CD4-positive, alpha-beta T cell treated with Interleukin-4 for 4 hours (primary cell): ENCODE data around the gene SLX4IP.

ENCODE experiments used
- DNase-seq: peaks from one replicate; pipeline ENCODE4 v3.0.0-alpha.2; 2020

The SLX4IP gene

DNA sequence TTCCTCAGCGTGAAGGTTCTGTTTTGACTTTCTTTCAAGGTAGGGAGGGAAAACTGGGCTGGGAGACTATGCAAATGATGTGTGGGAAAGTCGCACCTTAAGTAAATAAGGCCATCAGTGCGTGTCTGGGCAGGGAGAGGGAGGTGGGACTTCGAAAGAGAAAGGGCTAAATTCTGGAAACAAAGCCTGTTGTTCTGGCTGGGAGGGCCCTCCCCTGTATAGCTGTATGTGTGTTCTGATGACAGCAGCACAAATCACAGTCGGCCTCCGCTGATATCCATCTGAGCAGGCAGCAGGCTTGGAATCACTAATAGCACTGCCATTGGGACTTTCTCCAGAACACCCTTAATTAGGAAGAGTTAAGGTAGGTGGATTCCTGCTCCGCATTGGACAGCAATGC, 219.5 kb downstream of the SLX4IP start:
- DNase-seq: no peak

DNA sequence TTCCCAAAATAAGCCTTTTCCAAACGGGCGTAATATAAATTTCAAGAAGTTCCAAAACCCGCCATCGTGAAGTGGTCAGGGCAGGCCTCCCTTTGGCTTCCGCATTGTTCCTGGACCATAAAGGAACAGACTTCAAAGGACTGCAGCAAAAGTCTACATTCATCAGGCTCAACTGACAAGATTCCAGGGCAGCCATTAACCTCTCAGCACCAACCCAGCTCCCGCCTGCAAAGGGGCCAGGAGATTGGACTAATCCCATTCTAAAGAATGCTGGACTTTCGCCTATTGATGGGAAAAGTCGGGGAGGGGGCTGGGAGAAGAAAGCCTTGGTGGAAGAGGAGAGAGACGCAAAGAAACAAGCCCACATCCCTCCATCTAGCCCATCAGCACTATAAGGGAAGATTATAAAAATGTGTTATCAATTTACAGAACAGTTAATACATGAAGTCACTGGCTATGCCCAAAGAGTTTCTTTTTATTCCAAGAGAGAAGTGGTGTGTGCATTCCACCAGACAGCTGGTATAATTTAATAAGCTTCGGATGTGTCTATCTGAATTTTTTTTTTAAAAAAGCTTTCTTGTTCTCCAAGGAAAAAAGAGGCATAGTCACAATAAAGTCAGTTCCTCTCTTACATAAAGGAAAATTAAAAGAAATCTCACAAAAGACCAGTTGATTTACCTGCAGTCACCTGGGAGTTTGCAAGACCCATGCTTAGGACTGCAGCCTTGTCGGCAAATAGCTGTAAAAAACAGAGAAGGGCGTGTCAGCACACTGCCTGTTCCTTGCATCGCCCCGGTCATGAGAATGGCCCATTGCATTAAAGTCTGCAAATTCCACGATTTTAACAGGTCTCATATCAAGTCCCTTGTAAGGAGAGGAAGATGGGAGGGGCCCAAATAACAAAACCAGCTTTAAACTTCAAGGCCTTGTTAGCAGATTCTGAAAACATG, 220.9 kb downstream of the SLX4IP start:
- DNase-seq: no peak

DNA sequence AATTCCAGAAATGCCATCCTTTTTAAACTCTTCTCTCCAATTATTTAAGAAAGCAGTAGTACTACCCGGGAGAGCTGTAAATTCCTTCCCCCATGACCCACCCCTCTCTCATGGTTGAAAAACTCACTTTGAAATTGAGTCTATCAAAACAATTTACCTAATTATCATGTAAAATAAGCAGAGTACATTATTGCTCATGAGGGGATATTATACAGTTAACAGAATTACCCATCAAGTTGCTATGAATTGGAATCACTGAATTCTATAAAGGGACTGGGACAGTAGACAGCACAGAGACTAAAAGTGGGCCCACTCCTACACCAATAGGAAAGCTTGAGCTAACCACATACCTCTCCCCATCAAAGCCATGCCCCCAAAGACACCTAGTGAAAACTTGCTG, 222.3 kb downstream of the SLX4IP start:
- DNase-seq: no peak

DNA sequence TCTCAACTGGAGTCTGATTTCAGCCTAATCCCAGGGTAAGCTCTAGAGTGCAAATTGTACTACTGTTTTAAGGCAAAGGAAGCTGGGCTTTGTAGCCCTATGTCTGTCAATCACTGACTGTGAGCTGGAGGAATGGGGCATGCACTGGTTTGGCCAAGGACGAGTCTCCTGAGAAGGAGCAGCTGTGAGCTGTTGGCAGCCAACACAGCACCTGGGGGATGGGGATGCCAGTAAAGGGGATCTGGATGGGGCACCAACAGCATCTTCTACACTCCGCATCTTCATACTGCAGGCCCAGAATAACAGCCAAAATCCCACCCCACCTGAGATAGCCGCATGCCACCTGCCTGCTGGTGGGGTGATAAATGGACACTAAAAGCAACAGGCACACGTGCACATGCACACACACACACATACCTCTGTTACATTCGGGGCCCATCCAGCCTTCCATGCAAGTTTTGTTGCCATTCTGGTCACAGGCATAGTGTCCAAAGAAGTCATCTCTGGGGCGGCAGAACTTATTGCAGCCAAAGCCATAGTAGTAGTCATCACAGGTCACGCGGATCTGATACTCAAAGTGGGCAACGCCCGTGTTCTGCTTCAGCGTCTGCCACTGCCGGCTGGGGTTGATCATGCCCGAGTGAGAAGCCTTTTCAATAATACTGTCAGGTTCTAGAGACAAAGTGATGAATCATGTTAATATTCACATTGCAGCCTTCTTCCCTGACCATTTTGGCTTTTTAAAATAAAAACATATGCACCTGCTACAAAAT, 223.1 kb downstream of the SLX4IP start:
- DNase-seq: no peak

DNA sequence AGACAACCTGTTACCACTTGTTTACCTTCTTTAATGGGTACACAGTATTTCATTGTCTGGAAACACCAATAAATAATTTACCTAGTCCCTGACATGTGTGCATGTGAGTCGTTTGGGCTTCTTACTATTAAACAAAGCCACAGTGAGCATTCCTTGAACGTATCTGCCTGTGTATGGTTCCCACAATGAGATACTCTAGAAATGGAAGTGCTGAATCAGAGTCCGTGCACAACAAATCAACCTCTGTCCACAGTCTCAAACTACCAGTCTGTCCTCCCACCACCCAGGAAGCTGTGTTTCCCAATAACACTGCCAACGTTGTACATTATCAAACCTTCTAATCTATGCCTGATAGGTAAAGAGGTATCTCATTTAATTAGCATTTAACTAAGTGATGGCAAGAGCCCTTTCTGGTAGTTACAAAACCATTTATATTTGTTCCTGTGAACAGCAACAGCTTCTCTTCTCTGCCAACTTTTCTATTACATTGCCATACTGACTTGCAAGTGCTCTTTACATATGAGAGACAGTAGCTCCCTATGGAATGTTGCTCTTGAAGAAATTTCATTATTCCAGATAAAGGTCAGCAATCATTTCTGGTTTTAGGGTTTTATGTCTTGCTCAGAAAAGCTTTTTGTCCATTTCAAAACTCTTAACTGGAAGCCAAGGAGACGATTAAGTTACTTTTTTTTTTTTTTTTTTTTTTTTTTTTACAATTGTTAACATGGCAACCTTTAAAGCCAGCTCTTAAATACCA, 223.9 kb downstream of the SLX4IP start:
- DNase-seq: no peak

DNA sequence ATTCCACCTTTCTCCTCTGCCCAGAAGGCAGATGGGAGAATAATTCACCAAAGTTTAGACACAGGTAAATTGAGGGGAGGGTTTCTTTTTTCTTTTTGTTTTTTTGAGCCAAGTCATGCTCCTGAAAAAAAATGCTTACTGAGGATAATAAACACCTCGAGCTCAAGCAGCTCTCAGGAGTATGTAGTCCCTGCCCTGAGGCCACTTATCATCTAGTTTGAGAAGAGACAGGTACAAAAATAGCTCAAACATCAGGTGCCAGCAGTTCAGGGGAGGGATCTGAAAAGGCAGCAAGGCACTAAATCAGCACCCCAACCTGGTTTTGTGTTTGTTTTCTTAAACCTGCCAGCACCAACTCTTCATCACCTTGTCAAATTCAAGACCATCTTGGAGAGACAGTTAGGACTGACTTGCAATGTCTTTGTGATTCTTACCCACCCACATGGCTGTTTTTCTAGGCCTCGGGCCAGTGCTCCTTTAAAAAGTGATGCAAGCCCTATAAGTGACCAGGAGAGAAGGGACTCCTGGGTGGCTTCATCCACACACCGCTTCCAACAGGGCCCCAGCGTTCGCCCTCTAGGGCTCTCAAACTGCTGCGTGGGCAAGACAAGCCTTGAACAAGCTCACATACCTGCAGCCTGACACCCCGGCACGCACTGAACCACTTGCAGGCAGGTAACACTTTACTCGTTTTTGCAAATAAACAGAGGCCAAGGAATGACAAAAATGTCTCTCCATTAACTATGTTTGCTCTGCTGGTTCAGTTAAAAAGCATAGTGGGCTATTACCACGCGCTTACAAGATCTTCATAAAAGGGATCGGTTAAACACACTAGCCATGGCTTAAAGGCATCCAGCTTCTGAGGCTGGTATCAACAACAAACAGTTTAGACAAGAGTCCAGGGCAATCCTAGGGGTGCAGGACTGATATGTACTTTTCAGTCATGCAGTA, 224.8 kb downstream of the SLX4IP start:
- DNase-seq: no peak

DNA sequence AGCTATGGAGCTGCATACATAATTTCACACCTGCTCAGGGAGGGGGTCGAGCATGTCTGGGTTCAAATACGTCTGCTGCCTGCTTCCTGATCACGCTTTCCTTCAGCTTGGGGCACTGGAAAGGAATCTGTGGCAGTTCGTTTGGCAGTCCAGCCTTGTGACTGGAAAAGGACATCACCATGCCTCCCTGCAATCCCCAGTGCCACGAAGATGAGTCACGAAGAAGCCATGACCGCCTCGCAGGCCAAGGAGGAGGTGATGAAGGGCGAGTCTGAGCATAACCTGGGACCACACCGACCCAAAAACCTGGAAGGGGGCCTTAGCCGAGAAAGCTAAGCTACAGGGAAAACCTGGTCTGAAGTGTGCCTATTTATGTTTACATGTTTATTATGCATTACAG, 225.6 kb downstream of the SLX4IP start:
- no peak for DNase-seq

DNA sequence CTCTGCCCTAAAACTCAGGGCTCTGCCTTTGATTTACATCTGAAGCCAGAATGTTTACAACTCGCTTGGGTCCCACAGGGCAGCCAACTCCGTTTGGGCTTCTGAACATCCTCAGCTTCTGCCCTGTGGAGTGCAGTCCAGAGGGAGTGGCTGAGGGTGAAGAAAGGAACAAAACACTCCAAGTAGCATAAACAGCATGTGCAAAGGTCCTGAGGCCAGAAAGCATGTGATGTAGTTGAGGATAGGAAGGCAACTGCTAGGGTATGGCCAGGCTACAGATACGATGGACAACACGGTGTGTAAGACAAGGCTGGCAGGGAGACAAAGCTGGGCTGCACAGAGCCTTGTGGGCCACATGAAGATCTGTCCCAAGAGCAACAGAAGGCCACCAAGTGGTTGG, 226.2 kb downstream of the SLX4IP start:
- no peak for DNase-seq

DNA sequence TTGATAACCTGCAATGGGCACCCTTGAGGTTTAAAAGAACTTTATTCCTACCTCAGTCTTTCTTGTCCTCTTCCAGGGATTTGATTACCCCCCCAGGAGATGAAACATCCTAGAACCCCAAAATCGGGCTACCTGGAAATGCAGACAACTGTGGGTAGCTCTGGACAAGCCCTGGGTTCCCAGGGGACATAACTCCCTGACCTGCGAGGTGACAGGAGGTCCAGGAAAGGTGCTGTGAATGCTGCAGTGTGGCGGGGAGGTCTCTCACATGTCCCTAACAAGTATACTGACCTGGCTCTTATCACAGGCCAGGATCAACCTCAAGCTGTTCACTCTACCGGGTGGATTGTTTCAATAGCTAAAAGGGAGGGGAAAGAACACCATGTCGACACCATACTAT, 227.0 kb downstream of the SLX4IP start:
- no peak for DNase-seq

DNA sequence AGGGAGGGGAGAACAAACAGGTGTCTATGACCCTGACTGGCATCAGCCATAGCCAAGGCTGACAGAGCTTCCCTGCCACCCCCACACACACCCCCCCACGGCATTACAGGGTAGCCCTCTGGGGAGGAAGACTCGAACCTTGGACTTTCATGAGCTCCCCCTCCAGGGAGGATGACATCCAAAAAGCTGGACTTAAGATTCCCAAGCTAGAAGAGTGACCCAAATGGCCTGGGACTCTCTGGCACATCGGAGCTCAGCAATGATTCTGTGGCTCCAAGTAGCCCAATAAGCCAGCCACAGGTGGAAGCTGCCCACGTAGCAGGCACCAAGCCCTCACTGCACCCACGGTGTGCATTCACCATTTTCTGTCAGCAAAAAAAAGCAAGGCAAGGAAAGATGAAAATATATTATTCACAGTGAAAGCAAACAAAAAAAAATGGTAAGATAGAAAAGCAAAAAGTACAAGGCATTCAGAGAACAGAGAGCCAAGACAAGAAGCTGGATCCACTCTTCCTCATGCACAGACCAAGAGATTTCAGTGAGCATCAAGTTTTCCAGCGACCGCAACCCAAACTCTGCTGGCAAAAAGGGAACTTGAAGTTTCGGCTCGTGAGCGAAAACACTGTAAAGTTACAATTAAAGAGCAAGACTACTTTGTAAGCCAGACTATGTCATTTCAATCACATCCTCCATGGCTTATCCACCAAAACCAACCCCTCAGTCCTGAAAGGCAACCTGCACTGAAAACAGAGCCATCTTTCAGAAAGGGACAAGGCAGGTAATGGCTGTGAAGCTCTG, 227.8 kb downstream of the SLX4IP start:
- no peak for DNase-seq

DNA sequence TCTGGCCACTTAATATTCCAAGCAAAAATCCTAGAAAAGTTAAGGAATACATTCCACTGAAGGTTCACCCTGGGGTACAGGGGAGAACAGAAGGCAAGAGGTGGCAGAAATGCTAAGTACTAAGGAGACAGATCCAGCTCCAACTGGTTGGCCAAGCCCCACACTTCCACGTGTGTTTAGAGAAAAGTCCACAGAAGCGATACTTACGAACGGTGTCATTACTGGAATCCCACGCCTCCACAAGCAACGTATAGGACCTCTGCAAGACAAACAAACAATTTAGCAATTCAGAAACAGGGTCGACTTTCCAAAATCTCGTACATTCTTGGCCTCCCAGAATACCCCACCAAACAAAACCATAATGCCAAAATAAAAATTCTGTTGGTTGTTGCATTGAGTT, 228.7 kb downstream of the SLX4IP start:
- no peak for DNase-seq

DNA sequence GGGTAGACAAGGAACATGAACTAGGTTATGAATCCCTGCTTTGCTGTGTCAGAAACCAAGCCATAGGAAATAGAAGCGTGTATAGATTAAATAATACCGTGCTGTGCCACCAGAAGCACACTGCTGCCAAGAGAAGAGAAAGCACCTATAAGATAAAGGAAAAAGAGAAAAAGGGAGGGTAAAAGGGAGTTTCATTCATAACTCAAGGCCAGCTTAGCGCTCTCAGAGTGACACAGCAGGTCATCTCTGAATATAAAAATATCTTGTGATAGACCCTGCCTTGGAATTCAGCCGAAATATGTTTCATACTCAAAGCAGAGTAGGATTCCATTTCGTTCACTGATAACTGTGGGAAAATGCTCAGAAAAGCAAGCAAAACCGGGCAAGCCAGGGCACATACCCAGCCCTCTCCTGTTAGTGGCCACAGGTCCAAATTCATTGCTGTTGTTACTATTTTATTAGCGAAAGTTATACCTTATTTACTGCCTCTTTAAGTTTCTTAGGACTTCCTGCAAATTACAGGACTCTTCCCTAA, 230.0 kb downstream of the SLX4IP start:
- DNase-seq: no peak

DNA sequence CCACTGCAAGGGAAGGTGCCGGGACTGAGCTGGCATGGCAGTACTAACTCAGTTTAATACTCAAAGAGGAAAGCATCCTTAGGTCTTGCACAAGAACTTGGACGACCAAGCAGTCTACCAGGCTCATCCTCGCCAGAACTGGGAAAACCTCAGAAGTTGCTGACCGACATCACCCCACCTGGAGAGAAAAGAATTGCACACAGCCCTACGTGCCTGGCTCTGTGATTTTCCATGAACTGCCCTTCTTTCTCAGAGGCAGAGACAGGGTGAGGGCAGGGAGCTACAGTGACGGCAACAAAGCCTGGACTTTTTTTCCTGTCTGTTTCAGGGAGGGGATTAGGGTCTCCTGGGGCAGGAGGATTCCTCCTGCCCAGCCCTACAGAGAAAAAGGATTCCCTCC, 230.7 kb downstream of the SLX4IP start:
- DNase-seq: no peak

DNA sequence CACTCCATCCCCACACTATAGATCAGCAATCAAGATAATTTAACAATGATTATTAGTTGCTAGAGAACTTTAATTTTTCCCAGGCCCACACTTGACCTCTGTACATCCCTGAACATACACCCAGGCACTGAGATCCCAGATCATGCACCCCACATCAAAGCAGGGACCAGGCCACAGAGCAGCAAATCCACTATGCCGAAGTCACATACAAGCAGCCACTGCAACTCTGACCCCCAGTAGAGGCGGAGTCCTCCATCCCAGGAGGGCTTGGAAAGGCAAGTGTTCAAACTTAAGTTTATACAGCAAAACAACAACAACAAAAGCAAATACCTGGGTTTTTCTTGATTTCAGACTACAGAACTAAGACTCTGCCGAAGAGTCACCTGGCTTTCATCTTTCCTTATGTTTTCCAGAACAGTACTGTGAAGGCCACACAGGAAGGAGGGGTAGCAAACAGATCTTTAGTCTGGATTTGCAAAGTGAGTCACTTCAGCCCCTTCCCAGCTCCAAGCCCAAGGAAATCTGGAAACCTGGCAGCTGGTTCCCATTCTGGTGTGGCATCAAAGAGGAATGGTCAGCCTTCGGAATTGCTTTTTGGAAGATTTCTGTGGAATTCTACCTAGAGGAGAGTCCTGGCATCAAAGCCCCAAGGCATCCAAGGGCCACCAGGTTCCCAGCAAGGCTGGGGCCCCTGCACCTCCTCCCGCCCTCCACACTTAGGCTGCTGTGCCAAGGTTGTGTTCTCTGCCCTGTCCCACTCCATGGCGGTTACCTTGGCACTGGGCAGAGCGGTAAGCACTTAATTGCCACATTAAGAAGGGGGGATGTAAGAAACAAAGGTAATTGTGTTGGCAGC, 231.3 kb downstream of the SLX4IP start:
- no peak for DNase-seq

DNA sequence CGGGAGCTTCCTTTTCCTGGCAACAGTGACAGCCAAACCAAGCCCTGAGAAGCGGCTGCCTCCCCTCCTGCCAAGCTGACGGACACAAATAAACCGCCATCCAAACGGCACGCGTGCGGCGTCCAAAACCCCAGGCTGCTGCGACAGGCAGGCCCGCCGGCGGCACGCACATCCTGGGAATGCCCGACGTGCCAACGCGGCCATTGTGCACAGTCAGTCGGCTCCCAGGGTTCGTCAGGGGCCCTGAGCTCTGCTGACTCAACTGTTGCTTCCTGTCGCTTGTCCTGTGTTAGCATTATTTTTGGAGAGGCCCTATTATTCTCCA, 231.9 kb downstream of the SLX4IP start:
- DNase-seq: no peak

DNA sequence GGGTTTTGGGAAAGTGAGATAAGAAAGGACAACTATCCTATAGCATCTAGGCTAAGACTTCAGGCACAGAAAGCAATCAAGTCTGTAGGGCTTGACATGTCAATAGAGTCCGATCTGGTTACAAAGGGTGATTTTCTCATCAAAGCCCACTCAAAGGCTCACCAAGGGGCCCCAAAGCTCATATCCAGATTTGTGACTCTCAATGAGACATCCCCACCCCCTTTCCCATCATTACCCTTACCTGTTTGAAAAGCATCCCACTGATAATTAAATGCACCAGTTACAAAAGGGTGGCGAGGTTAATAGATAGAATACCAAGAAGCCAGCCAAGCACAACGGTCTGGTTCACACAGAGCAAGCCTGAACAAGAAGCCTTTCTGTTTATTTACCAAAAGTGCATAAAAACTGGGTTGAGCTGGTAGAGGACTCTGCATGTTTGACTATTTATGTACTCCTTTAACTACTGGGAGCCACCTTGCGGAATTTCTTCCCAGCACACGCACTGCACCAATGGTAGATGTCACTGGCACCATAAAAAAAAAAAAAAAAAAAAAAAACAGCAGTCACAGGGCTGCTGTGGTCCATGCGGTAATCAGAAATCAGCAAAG, 232.6 kb downstream of the SLX4IP start:
- DNase-seq: no peak

DNA sequence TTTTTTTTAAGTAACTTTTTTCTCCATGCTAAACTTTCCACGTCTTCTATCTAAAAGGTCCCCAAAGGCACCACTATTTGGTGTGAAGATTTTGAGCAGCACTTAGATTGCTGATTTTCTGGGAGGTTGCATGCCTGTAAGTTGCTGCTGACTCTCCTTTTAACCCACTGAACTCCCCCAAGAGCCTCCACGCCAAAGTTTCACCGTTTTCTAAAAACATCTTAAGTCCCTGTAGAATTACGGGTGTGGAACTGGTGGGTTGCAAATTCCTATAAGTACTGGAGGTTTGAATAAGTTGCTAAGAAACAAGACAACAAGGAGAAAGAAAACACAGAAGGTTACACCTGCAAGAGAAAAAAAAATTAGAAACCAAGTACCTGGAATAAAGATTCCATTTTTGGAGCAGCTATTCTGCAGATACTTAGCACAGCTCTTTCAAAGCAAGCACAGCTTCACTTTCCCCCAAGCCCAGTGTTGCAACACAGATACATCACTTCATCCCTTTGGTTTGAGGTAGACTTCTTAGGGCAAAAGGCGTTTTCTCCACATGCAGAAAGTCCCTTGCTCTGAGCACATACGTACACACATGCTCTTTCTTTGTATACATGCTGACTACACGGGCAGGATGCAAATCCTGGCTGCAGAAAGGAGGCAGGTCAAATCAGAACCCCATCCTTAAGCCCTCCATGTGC, 233.7 kb downstream of the SLX4IP start:
- DNase-seq: no peak

DNA sequence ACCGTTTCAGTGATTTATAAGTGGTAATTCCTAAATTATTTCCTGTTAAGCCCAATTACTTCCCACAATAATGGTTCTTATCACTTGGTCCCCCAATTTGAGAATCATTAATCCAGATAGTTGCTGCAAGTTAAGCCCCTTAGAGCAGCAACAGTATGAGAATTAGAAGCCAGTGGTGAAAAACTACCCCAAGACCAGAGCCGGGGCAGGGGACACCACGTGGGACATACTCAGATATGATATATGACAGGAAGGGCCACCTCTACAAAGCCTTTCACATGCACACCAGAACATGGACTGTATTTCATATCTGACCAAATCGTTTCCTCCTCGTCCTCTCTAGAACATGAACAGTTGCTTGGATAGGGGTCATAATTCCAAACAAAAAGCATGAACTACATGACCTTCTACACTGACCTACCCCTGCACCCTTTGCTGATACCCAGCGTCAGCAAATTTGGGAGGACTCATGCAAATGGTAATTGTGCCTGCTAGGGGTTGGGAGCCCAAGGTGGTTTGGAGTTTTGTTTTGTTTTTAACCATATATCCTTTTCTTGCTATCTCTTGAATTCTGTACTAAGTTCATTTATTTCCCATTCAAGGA, 234.8 kb downstream of the SLX4IP start:
- no peak for DNase-seq
